ENCODE data around the gene SNX10. TPM values are rescaled to one million over a fixed set of nuclear protein-coding genes. Genes with fewer than 3 reads are reported as not detected.

SNX10 gene
- total RNA-seq, 1 donor from 2014 or later, result 2.5 TPM

- DNase-seq (ENCODE audit: extremely low read depth, low read depth, low spot score), result no peak
These were observed 74.2 kb downstream of the SNX10 start for GRCh38 chr7:26365901-26366275.

- DNase-seq (ENCODE audit: extremely low read depth, low read depth, low spot score), result no peak
These were observed 75.6 kb downstream of the SNX10 start for GRCh38 chr7:26367219-26367711.

GRCh38 chr7:26368542-26368941 lies 76.9 kb downstream of the SNX10 start:
- no peak for DNase-seq (ENCODE audit: extremely low read depth, low read depth, low spot score)

- no peak for DNase-seq (ENCODE audit: extremely low read depth, low read depth, low spot score)
These were observed 77.9 kb downstream of the SNX10 start for GRCh38 chr7:26369593-26369992.

GRCh38 chr7:26370011-26370410 lies 78.3 kb downstream of the SNX10 start:
- DNase-seq (ENCODE audit: extremely low read depth, low read depth, low spot score), result no peak

GRCh38 chr7:26372249-26372648 lies 80.6 kb downstream of the SNX10 start:
- DNase-seq (ENCODE audit: extremely low read depth, low read depth, low spot score), result no peak

- no peak for DNase-seq (ENCODE audit: extremely low read depth, low read depth, low spot score)
These were observed 81.0 kb downstream of the SNX10 start for GRCh38 chr7:26372704-26373103.

GRCh38 chr7:26374647-26375373 lies 83.1 kb downstream of the SNX10 start:
- DNase-seq (ENCODE audit: extremely low read depth, low read depth, low spot score), result no peak

- DNase-seq (ENCODE audit: extremely low read depth, low read depth, low spot score), result no peak
These were observed 84.1 kb downstream of the SNX10 start for GRCh38 chr7:26375726-26376174.

GRCh38 chr7:26376175-26376917 lies 84.7 kb downstream of the SNX10 start:
- no peak for DNase-seq (ENCODE audit: extremely low read depth, low read depth, low spot score)

- no peak for DNase-seq (ENCODE audit: extremely low read depth, low read depth, low spot score)
These were observed 86.4 kb downstream of the SNX10 start for GRCh38 chr7:26378016-26378415.

- no peak for DNase-seq (ENCODE audit: extremely low read depth, low read depth, low spot score)
These were observed 88.0 kb downstream of the SNX10 start for GRCh38 chr7:26379711-26380110.

- DNase-seq (ENCODE audit: extremely low read depth, low read depth, low spot score), result no peak
These were observed 90.1 kb downstream of the SNX10 start for GRCh38 chr7:26381476-26382353.

GRCh38 chr7:26385240-26385639 lies 93.6 kb downstream of the SNX10 start:
- no peak for DNase-seq (ENCODE audit: extremely low read depth, low read depth, low spot score)

- no peak for DNase-seq (ENCODE audit: extremely low read depth, low read depth, low spot score)
These were observed 96.1 kb downstream of the SNX10 start for GRCh38 chr7:26387731-26388130.

GRCh38 chr7:26388256-26388655 lies 96.6 kb downstream of the SNX10 start:
- DNase-seq (ENCODE audit: extremely low read depth, low read depth, low spot score), result no peak

GRCh38 chr7:26390016-26390415 lies 98.4 kb downstream of the SNX10 start:
- no peak for DNase-seq (ENCODE audit: extremely low read depth, low read depth, low spot score)

- DNase-seq (ENCODE audit: extremely low read depth, low read depth, low spot score), result no peak
These were observed 102.2 kb downstream of the SNX10 start for GRCh38 chr7:26393818-26394217.

GRCh38 chr7:26397332-26397731 lies 105.7 kb downstream of the SNX10 start:
- DNase-seq (ENCODE audit: extremely low read depth, low read depth, low spot score), result no peak

- DNase-seq (ENCODE audit: extremely low read depth, low read depth, low spot score), result no peak
These were observed 106.2 kb downstream of the SNX10 start for GRCh38 chr7:26397796-26398426.

- no peak for DNase-seq (ENCODE audit: extremely low read depth, low read depth, low spot score)
These were observed 106.7 kb downstream of the SNX10 start for GRCh38 chr7:26398427-26398755.
